WTC11 (cell line): ENCODE results near the gene DOK7. TPM values are rescaled to one million over a fixed set of nuclear protein-coding genes. Genes with fewer than 3 reads are reported as not detected.

Experiments used
- ATAC-seq: fragments of 200-7000 bp; cut with Tn5 transposase; 2 replicates; pipeline ENCODE4 v1.10.0; 2021; ENCODE audit warnings: mild to moderate bottlenecking, moderate library complexity
- CTCF ChIA-PET: fragments of 300-600 bp; sonication (Branson Sonifier 250); formaldehyde crosslinking; loops from one replicate; lab custom pipeline; 2021; ENCODE audit warnings: antibody characterized with exemption; lab: Charles Lee
- POLR2A ChIA-PET: fragments of 350-600 bp; sonication (Branson Sonifier 250); formaldehyde crosslinking; loops from one replicate; lab custom pipeline; 2021; ENCODE audit warnings: antibody characterized with exemption; lab: Charles Lee
- DNase-seq: peaks from one replicate; pipeline ENCODE4 v3.0.0; 2021; ENCODE audit warnings: low spot score
- H3K27ac Mint-ChIP-seq: 2 replicates; pipeline ENCODE4 v1.8.0; 2021; ENCODE audit warnings: mixed read lengths
- H3K27me3 Mint-ChIP-seq: 2 replicates; pipeline ENCODE4 v1.8.0; 2021; ENCODE audit warnings: low read depth, mild to moderate bottlenecking, moderate library complexity, mixed read lengths
- H3K36me3 Mint-ChIP-seq: 2 replicates; pipeline ENCODE4 v1.8.0; 2021; ENCODE audit warnings: mixed read lengths
- H3K4me1 Mint-ChIP-seq: 2 replicates; pipeline ENCODE4 v1.8.0; 2022; ENCODE audit warnings: mixed read lengths
- H3K4me3 Mint-ChIP-seq: 2 replicates; pipeline ENCODE4 v1.8.0; 2021; ENCODE audit warnings: mild to moderate bottlenecking, moderate library complexity, mixed read lengths
- H3K9me3 Mint-ChIP-seq: 2 replicates; pipeline ENCODE4 v1.8.0; 2021; ENCODE audit warnings: mixed read lengths
- ATF1 ChIP-seq: sonication (generic); formaldehyde crosslinking; IDR thresholded peaks from 2 replicates; pipeline ENCODE4 v1.8.1; 2023; ENCODE audit warnings: mild to moderate bottlenecking, moderate library complexity, missing genetic modification reagents
- CBFB ChIP-seq: sonication (generic); formaldehyde crosslinking; IDR thresholded peaks from 2 replicates; pipeline ENCODE4 v1.8.1; 2022; ENCODE audit warnings: mild to moderate bottlenecking, low read depth, missing genetic modification reagents
- GABPB1 ChIP-seq: sonication (generic); formaldehyde crosslinking; IDR thresholded peaks from 2 replicates; pipeline ENCODE4 v1.8.1; 2023; ENCODE audit warnings: mild to moderate bottlenecking, missing genetic modification reagents
- IRF2 ChIP-seq: sonication (generic); formaldehyde crosslinking; IDR thresholded peaks from 2 replicates; pipeline ENCODE4 v1.8.0; 2022; ENCODE audit warnings: low read depth, missing genetic modification reagents, borderline replicate concordance
- NFYB ChIP-seq: sonication (generic); formaldehyde crosslinking; conservative IDR thresholded peaks from 2 replicates; pipeline ENCODE4 v1.8.0; 2022; ENCODE audit warnings: low read depth, missing genetic modification reagents
- NR1H2 ChIP-seq: sonication (generic); formaldehyde crosslinking; IDR thresholded peaks from 2 replicates; pipeline ENCODE4 v1.9.0; 2021; ENCODE audit warnings: mild to moderate bottlenecking, moderate library complexity, missing genetic modification reagents
- SP1 ChIP-seq: sonication (generic); formaldehyde crosslinking; conservative IDR thresholded peaks from 2 replicates; pipeline ENCODE4 v1.8.1; 2022; ENCODE audit warnings: missing genetic modification reagents
- TEAD1 ChIP-seq: sonication (generic); formaldehyde crosslinking; IDR thresholded peaks from 2 replicates; pipeline ENCODE4 v1.8.0; 2022; ENCODE audit warnings: mild to moderate bottlenecking, missing genetic modification reagents
- ZNF121 ChIP-seq: sonication (generic); formaldehyde crosslinking; IDR thresholded peaks from 2 replicates; pipeline ENCODE4 v1.8.0; 2023; ENCODE audit warnings: missing genetic modification reagents
- ZNF138 ChIP-seq: sonication (generic); formaldehyde crosslinking; conservative IDR thresholded peaks from 2 replicates; pipeline ENCODE4 v1.8.1; 2022; ENCODE audit warnings: mild to moderate bottlenecking, moderate library complexity, missing genetic modification reagents
- ZNF219 ChIP-seq: sonication (generic); formaldehyde crosslinking; IDR thresholded peaks from 2 replicates; pipeline ENCODE4 v1.8.0; 2023; ENCODE audit warnings: missing genetic modification reagents, mild to moderate bottlenecking, borderline replicate concordance
- ZNF317 ChIP-seq: sonication (generic); formaldehyde crosslinking; IDR thresholded peaks from 2 replicates; pipeline ENCODE4 v1.8.1; 2023; ENCODE audit warnings: low read depth, mild to moderate bottlenecking, moderate library complexity, missing genetic modification reagents, borderline replicate concordance
- ZNF396 ChIP-seq: fragments of 250-450 bp; sonication (Bioruptor Pico); IDR thresholded peaks from 2 replicates; pipeline ENCODE4 v1.8.0; 2021; ENCODE audit warnings: mild to moderate bottlenecking, moderate library complexity, borderline replicate concordance
- total RNA-seq: library from RNA; stranded (reverse); gene quantifications from 3 replicates; pipeline ENCODE4 v1.2.3, GENCODE V29; 2021
- TF ChIP-seq, protein P1 (sequence below): sonication (generic); formaldehyde crosslinking; IDR thresholded peaks from 2 replicates; pipeline ENCODE4 v1.8.1; 2023; ENCODE audit warnings: mild to moderate bottlenecking, moderate library complexity, missing genetic modification reagents
- TF ChIP-seq, protein P2 (sequence below): sonication (generic); formaldehyde crosslinking; IDR thresholded peaks from 2 replicates; pipeline ENCODE4 v1.8.0; 2022; ENCODE audit warnings: mild to moderate bottlenecking, missing genetic modification reagents
- TF ChIP-seq, protein P3 (sequence below): sonication (generic); formaldehyde crosslinking; IDR thresholded peaks from 2 replicates; pipeline ENCODE4 v1.8.1; 2023; ENCODE audit warnings: mild to moderate bottlenecking, missing genetic modification reagents
- TF ChIP-seq, protein P4 (sequence below): sonication (generic); formaldehyde crosslinking; IDR thresholded peaks from 2 replicates; pipeline ENCODE4 v1.8.0; 2023; ENCODE audit warnings: mild to moderate bottlenecking, missing genetic modification reagents

DOK7 gene
- total RNA-seq, 1 experiment from 2014 or later: 0.22 TPM

DNA sequence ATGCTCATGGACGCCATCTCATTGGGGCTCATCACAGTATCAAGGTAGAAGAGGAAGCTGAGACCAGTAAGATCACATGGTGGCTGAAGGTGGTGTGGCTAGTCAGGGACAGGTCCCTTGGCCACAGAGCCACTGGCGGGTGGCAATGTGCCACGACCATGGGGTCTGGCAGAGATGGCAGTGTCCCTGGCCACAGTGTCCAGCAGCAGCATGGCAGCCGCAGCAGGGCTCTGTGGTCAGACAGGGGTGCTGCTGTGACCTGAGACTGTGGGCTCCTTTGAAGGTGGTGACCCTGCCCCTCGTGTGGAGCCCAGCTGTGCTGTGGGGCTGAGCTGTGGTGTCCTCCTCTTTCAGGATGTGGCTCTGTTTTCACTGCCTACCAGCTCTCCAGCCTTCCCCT, 2.2 kb upstream of the DOK7 start (continued):
- TF ChIP-seq, protein P1, sequence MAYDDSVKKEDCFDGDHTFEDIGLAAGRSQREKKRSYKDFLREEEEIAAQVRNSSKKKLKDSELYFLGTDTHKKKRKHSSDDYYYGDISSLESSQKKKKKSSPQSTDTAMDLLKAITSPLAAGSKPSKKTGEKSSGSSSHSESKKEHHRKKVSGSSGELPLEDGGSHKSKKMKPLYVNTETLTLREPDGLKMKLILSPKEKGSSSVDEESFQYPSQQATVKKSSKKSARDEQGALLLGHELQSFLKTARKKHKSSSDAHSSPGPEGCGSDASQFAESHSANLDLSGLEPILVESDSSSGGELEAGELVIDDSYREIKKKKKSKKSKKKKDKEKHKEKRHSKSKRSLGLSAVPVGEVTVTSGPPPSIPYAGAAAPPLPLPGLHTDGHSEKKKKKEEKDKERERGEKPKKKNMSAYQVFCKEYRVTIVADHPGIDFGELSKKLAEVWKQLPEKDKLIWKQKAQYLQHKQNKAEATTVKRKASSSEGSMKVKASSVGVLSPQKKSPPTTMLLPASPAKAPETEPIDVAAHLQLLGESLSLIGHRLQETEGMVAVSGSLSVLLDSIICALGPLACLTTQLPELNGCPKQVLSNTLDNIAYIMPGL (CRISPR knock-in tag): no peak
- TF ChIP-seq SP1 (CRISPR knock-in tag) (no peak), IRF2 (CRISPR knock-in tag) (no peak), ZNF121 (CRISPR knock-in tag) (no peak)
- TF ChIP-seq, protein P2, sequence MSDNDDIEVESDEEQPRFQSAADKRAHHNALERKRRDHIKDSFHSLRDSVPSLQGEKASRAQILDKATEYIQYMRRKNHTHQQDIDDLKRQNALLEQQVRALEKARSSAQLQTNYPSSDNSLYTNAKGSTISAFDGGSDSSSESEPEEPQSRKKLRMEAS (CRISPR knock-in tag): no peak

DNA sequence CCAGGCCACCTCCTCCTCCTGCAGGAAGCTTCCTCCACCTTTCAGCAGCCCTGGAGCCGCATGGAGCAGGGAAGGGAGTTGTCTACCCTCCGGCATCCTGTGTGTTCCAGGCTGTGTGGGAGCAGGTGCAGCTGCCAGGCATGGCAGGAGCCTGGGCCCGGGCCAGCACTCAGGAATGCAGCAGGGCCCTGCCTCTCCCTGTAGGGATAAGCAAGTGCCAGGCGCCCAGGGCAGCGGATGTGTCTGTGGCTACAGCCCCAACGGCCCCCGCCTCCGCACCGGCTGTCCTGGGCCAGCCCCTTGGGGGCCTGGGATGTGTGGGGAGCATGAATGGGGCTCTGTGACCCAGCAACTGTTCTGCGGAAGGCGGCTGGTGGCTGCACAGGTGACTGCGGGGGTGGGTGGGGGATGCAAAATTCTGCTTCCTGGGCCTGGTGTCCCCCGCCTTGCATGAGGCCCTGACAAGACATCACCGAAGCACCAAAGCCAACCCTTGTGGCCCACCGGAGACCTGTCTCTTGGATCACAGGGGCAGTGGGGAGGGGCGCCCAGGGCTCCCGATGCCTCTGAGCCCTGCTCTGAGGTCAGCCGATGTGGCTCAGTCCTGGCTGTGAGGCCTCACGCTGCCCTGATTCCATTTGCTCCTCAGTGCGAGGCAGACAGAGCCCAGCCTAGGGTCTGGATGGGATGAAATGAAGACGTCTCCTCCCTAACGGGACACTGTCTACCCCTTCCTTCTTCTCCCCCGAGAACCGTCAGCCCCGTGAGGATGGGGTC, 1.4 kb upstream of the DOK7 start:
- ChIA-PET CTCF (interaction anchor here (1.2 to 2.3 kb wide), 3 partner anchors 18 to 143 kb away, joined by 4 to 12 read pairs (median 5); no protein-coding TSS in a partner anchor), POLR2A (no interaction called here)
- Mint-ChIP-seq H3K4me3 (no peak overlapping the region), H3K27ac (no peak overlapping the region), H3K4me1 (no peaks in the 10 kb centered on the region), H3K9me3 (peaks cover 7% of the 10 kb centered on the region), H3K27me3 (peaks cover 67% of the 10 kb centered on the region), H3K36me3 (no peaks in the 10 kb centered on the region)
- DNase-seq (no peak), ATAC-seq (no peak)
- TF ChIP-seq NR1H2 (CRISPR knock-in tag) (no peak), ZNF317 (CRISPR knock-in tag) (no peak), GABPB1 (CRISPR knock-in tag) (no peak), ZNF396 (CRISPR knock-in tag) (no peak), ZNF138 (CRISPR knock-in tag) (no peak), CBFB (CRISPR knock-in tag) (no peak), NFYB (CRISPR knock-in tag) (no peak), TEAD1 (CRISPR knock-in tag) (no peak), ATF1 (CRISPR knock-in tag) (no peak), ZNF219 (CRISPR knock-in tag) (no peak)
- TF ChIP-seq, protein P3, sequence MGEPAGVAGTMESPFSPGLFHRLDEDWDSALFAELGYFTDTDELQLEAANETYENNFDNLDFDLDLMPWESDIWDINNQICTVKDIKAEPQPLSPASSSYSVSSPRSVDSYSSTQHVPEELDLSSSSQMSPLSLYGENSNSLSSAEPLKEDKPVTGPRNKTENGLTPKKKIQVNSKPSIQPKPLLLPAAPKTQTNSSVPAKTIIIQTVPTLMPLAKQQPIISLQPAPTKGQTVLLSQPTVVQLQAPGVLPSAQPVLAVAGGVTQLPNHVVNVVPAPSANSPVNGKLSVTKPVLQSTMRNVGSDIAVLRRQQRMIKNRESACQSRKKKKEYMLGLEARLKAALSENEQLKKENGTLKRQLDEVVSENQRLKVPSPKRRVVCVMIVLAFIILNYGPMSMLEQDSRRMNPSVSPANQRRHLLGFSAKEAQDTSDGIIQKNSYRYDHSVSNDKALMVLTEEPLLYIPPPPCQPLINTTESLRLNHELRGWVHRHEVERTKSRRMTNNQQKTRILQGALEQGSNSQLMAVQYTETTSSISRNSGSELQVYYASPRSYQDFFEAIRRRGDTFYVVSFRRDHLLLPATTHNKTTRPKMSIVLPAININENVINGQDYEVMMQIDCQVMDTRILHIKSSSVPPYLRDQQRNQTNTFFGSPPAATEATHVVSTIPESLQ: no peak
- TF ChIP-seq, protein P4, sequence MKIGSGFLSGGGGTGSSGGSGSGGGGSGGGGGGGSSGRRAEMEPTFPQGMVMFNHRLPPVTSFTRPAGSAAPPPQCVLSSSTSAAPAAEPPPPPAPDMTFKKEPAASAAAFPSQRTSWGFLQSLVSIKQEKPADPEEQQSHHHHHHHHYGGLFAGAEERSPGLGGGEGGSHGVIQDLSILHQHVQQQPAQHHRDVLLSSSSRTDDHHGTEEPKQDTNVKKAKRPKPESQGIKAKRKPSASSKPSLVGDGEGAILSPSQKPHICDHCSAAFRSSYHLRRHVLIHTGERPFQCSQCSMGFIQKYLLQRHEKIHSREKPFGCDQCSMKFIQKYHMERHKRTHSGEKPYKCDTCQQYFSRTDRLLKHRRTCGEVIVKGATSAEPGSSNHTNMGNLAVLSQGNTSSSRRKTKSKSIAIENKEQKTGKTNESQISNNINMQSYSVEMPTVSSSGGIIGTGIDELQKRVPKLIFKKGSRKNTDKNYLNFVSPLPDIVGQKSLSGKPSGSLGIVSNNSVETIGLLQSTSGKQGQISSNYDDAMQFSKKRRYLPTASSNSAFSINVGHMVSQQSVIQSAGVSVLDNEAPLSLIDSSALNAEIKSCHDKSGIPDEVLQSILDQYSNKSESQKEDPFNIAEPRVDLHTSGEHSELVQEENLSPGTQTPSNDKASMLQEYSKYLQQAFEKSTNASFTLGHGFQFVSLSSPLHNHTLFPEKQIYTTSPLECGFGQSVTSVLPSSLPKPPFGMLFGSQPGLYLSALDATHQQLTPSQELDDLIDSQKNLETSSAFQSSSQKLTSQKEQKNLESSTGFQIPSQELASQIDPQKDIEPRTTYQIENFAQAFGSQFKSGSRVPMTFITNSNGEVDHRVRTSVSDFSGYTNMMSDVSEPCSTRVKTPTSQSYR (CRISPR knock-in tag): no peak
